ENCODE results near the gene NCR3LG1. TPM values are rescaled to one million over a fixed set of nuclear protein-coding genes. Genes with fewer than 3 reads are reported as not detected.

NCR3LG1 gene
- total and polyA plus RNA-seq, 2 of the 8 experiments (the other 6 are each of a cell fraction or from before 2014, with no cell fraction given): 0.68 to 1.9 TPM

DNA sequence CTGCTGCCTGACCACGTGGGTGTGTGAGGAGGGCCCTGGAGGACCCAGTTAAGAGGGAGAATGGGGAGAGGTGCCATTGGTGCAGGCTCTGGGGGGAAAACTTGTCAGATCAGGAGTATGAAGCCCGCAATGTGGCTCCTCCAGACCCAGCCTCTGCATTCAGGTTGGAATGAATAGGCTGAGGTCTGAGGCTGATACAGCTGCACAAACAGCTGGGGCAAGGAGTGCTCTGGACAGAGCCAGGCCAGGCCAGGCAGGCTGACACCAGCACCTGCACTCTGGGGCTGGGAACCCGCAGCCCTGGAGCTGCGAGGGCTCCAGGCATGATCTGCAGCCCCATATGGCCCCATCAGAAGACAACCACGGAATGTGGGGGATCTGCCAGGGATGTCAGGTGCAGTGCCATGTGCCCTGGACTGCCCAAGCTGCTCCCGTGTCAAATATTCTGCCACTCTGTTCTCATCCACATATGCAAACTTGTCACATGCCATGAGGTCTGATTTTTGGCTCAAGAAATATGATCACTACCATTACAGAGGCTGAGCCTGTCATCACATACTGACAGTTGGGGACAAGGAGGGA is 64.0 kb downstream of the NCR3LG1 start:
- Histone ChIP-seq H4K91ac (replicated peaks; ENCODE audit: insufficient read length, low read length) (no peak overlapping the region), H4K20me1 (replicated peaks in 1 of 2; ENCODE audit: control insufficient read depth in 1 of 2, insufficient read depth in 2 of 2, low read length in 2 of 2) (no peaks in the 10 kb centered on the region), H2BK20ac (ENCODE audit: low read length) (no peak overlapping the region), H3K9ac (replicated peaks in 1 of 4; ENCODE audit: extremely low read depth in 1 of 4, low read depth in 3 of 4, low read length in 3 of 4) (no peak overlapping the region), H2AFZ (ENCODE audit: low read length) (no peak overlapping the region), H3K4me3 (ENCODE audit: extremely low read depth in 1 of 4, insufficient read depth in 2 of 4, low read depth in 3 of 4, low read length in 4 of 4) (no peak overlapping the region), H3K27me3 (replicated peaks in 1 of 4; ENCODE audit: control insufficient read depth in 3 of 4, extremely low read depth in 1 of 4, insufficient read depth in 3 of 4, low read length in 3 of 4) (no peaks in the 10 kb centered on the region; a peak in 3 of 7 replicates), H3K36me3 (ENCODE audit: control insufficient read depth in 2 of 4, insufficient read depth in 4 of 4, low read length in 3 of 4) (no peaks in the 10 kb centered on the region), H3K18ac (ENCODE audit: extremely low read depth, low read length) (no peak overlapping the region), H2BK5ac (ENCODE audit: low read depth, low read length) (no peak overlapping the region), H3K79me2 (ENCODE audit: control insufficient read depth in 1 of 2, insufficient read depth in 2 of 2, low read length in 2 of 2) (no peaks in the 10 kb centered on the region), H3K9me3 (ENCODE audit: insufficient read depth in 2 of 2, low read depth in 1 of 2, low read length in 1 of 2) (no peaks in the 10 kb centered on the region), H3K23ac (ENCODE audit: insufficient read length) (no peak overlapping the region), H3K23me2 (ENCODE audit: low read depth, low read length) (no peaks in the 10 kb centered on the region), H4K5ac (ENCODE audit: insufficient read length, low read depth, low read length) (no peak overlapping the region), H3K14ac (ENCODE audit: insufficient read length) (no peak overlapping the region), H2BK12ac (ENCODE audit: low read depth, low read length) (no peak overlapping the region), H2BK15ac (ENCODE audit: low read length) (no peak overlapping the region), H3K4me2 (ENCODE audit: insufficient read depth in 1 of 2, low read depth in 2 of 2, low read length in 2 of 2) (no peak overlapping the region), H3K4ac (replicated peaks; ENCODE audit: insufficient read length, low read depth, low read length) (no peak overlapping the region), H3K56ac (replicated peaks; ENCODE audit: insufficient read length, low read depth, low read length) (no peak overlapping the region), H2AK5ac (ENCODE audit: low read depth, low read length) (no peak overlapping the region), H2BK120ac (replicated peaks; ENCODE audit: low read depth, low read length) (no peak overlapping the region), H3K79me1 (ENCODE audit: low read depth, low read length) (no peaks in the 10 kb centered on the region), H4K8ac (ENCODE audit: extremely low read depth, insufficient read depth, low read length) (no peak overlapping the region), H3K4me1 (replicated peaks in 1 of 4; ENCODE audit: control insufficient read depth in 3 of 4, insufficient read depth in 4 of 4, low read length in 3 of 4) (peaks cover 0 to 4% (median 3%) of the 10 kb centered on the region in 4 experiments; a peak in 3 of 7 replicates), H3K27ac (ENCODE audit: low read depth, low read length) (no peak overlapping the region)
- no peak for DNase-seq (ENCODE audit: low read depth in 1 of 2, low spot score in 2 of 2)
- CTCF ChIA-PET (ENCODE audit: partially characterized antibody): interaction anchor here (0.6 to 38.8 kb wide), 8 partner anchors 8 to 97 kb away, joined by 3 to 1414 read pairs (median 8); partner anchors contain the start of gene KCNJ11
- FAIRE-seq: no peak
- WGBS, 2 experiments (ENCODE audit: extremely low coverage in 1 of 2, insufficient coverage in 1 of 2, insufficient read length in 1 of 2, insufficient replicate concordance in 2 of 2, low coverage in 1 of 2, low lambda C conversion rate in 2 of 2, missing lambda C conversion rate in 1 of 2): 86% methylated on average over 6 of the region's 6 CpGs; no CpG with 5 or more reads in 1 of the 2 experiments
- POLR2A ChIA-PET (ENCODE audit: partially characterized antibody): no interaction called here
- TF ChIP-seq CREB1 (IDR thresholded peaks at IDR 0.05) (no peak), SP4 (IDR thresholded peaks at IDR 0.05; ENCODE audit: low read length) (no peak), CBX8 (IDR thresholded peaks at IDR 0.05; ENCODE audit: borderline replicate concordance, low read depth, low read length) (no peak), EZH2 (IDR thresholded peaks at IDR 0.05; ENCODE audit: low read depth, low read length, severe bottlenecking) (no peak), ZNF274 (IDR thresholded peaks at IDR 0.05; ENCODE audit: borderline replicate concordance, extremely low read depth, low read length) (no peak), RNF2 (IDR thresholded peaks at IDR 0.05; ENCODE audit: borderline replicate concordance, low read depth, low read length, missing control alignments, poor library complexity, severe bottlenecking) (no peak), NANOG (IDR thresholded peaks at IDR 0.05; ENCODE audit: insufficient read depth, low read depth, low read length, poor library complexity, severe bottlenecking) (no peak)
- TF ChIP-seq, protein P1, sequence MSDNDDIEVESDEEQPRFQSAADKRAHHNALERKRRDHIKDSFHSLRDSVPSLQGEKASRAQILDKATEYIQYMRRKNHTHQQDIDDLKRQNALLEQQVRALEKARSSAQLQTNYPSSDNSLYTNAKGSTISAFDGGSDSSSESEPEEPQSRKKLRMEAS (IDR thresholded peaks at IDR 0.05): no peak
- TF ChIP-seq, protein P2, sequence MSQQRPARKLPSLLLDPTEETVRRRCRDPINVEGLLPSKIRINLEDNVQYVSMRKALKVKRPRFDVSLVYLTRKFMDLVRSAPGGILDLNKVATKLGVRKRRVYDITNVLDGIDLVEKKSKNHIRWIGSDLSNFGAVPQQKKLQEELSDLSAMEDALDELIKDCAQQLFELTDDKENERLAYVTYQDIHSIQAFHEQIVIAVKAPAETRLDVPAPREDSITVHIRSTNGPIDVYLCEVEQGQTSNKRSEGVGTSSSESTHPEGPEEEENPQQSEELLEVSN (IDR thresholded peaks at IDR 0.05): no peak
- TF ChIP-seq, protein P3, sequence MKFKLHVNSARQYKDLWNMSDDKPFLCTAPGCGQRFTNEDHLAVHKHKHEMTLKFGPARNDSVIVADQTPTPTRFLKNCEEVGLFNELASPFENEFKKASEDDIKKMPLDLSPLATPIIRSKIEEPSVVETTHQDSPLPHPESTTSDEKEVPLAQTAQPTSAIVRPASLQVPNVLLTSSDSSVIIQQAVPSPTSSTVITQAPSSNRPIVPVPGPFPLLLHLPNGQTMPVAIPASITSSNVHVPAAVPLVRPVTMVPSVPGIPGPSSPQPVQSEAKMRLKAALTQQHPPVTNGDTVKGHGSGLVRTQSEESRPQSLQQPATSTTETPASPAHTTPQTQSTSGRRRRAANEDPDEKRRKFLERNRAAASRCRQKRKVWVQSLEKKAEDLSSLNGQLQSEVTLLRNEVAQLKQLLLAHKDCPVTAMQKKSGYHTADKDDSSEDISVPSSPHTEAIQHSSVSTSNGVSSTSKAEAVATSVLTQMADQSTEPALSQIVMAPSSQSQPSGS (IDR thresholded peaks at IDR 0.05; ENCODE audit: low read length): no peak

All from H1 (cell line).